Caco-2 (cell line): Measurements from ENCODE around the gene METTL25B. TPM values are rescaled to one million over a fixed set of nuclear protein-coding genes. Genes with fewer than 3 reads are reported as not detected.

ENCODE experiments used
- BruUV-seq: library from RNA; stranded (reverse); fragments of 400-500 nt; replicated peaks from 2 replicates; lab custom pipeline; 2021; lab: Mats Ljungman, UMichigan
- CTCF ChIA-PET: fragments of 300-600 bp; sonication (Branson Sonifier 250); formaldehyde crosslinking; loops from one replicate; lab custom pipeline; 2022; ENCODE audit warnings: antibody characterized with exemption; lab: Charles Lee
- POLR2A ChIA-PET: fragments of 300-600 bp; sonication (Branson Sonifier 250); formaldehyde crosslinking; loops from one replicate; lab custom pipeline; 2022; ENCODE audit warnings: antibody characterized with exemption; lab: Charles Lee
- DNase-seq, 2 experiments: peaks; one replicate each; pipeline versions ENCODE4 v3.0.0 to v3.0.0-alpha.2; 2020 to 2022
- H3K27me3 ChIP-seq: replicated peaks from 2 replicates; pipeline ENCODE4 v1.6.0; 2011; ENCODE audit warnings: low read length; ENCODE audit not compliant: control insufficient read depth, insufficient read depth
- H3K36me3 ChIP-seq: 2 replicates; pipeline ENCODE4 v1.5.1; 2011; ENCODE audit warnings: low read length; ENCODE audit not compliant: control insufficient read depth, insufficient read depth
- H3K4me1 ChIP-seq: fragments of 250-450 bp; sonication (Bioruptor Pico); 2 replicates; pipeline ENCODE4 v1.5.1; 2020; ENCODE audit warnings: mild to moderate bottlenecking
- H3K4me3 ChIP-seq: 2 replicates; pipeline ENCODE4 v1.5.1; 2011; ENCODE audit warnings: low read depth, mild to moderate bottlenecking, control low read depth, low read length
- H3K9me3 ChIP-seq: fragments of 250-450 bp; sonication (Bioruptor Pico); 2 replicates; pipeline ENCODE4 v1.5.1; 2020; ENCODE audit warnings: mild to moderate bottlenecking, moderate library complexity
- H3K27ac Mint-ChIP-seq: one replicate; pipeline ENCODE4 v1.8.0; 2022; ENCODE audit warnings: mixed read lengths; ENCODE audit not compliant: unreplicated experiment
- H3K27me3 Mint-ChIP-seq: one replicate; pipeline ENCODE4 v1.8.0; 2022; ENCODE audit warnings: mixed read lengths; ENCODE audit not compliant: insufficient read depth, unreplicated experiment
- H3K36me3 Mint-ChIP-seq: one replicate; pipeline ENCODE4 v1.8.0; 2022; ENCODE audit warnings: mild to moderate bottlenecking, mixed read lengths; ENCODE audit not compliant: insufficient read depth, unreplicated experiment
- H3K4me1 Mint-ChIP-seq: one replicate; pipeline ENCODE4 v1.8.0; 2022; ENCODE audit warnings: low read depth, mixed read lengths; ENCODE audit not compliant: unreplicated experiment
- H3K4me3 Mint-ChIP-seq: one replicate; pipeline ENCODE4 v1.8.0; 2022; ENCODE audit warnings: mild to moderate bottlenecking, moderate library complexity, mixed read lengths; ENCODE audit not compliant: unreplicated experiment
- H3K9me3 Mint-ChIP-seq: one replicate; pipeline ENCODE4 v1.8.0; 2022; ENCODE audit warnings: mixed read lengths; ENCODE audit not compliant: unreplicated experiment
- CTCF ChIP-seq, 2 experiments: fragments of 200-600 bp in 1 of 2; IDR thresholded peaks; 1 replicate in 1 of 2; 2 replicates in 1 of 2; pipeline versions ENCODE4 v1.5.1 to v1.8.0; 2011 to 2022; ENCODE audit warnings: antibody characterized with exemption in 1 of 2, control low read depth in 1 of 2, inconsistent platforms in 1 of 2, low read depth in 1 of 2, low read length in 1 of 2, mild to moderate bottlenecking in 1 of 2, moderate library complexity in 1 of 2; ENCODE audit not compliant: insufficient read depth in 1 of 2, severe bottlenecking in 1 of 2, unreplicated experiment in 1 of 2
- intact Hi-C: fragments of 100-400 bp; cut with micrococcal nuclease; formaldehyde crosslinking; loops from one replicate; pipeline ENCODE4 v1.10.0; 2022; ENCODE audit not compliant: unreplicated experiment
- total RNA-seq: library from RNA; stranded (reverse); gene quantifications from 2 replicates; pipeline ENCODE4 v1.2.3, GENCODE V29; 2022

The METTL25B gene
- total RNA-seq, 1 experiment from 2014 or later, result 26.6 TPM

GRCh38 chr1:156777573-156777972, 49.3 kb downstream of the METTL25B start:
- Histone ChIP-seq H3K9me3 (no peaks in the 10 kb centered on the region), H3K36me3 (peaks cover 1% of the 10 kb centered on the region; the same call in 1 of the 2 replicates), H3K4me1 (peaks cover 4% of the 10 kb centered on the region; the same call in 1 of the 2 replicates), H3K4me3 (no peak overlapping the region), H3K27me3 (no peaks in the 10 kb centered on the region)
- no peak for TF ChIP-seq CTCF (IDR thresholded peaks at IDR 0.05; ENCODE audit: insufficient read depth in 1 of 2, low read depth in 1 of 2, low read length in 1 of 2, severe bottlenecking in 1 of 2, unreplicated experiment in 1 of 2)
- POLR2A ChIA-PET, result no interaction called here
- peaks cover 7% of the 10 kb centered on the region for H3K4me1 Mint-ChIP-seq
- H3K27me3 Mint-ChIP-seq, result no peaks in the 10 kb centered on the region
- peaks cover 58% of the 10 kb centered on the region for H3K36me3 Mint-ChIP-seq
- intact Hi-C loops, result no loop called here
- DNase-seq, result no peak
- no TSS peak for BruUV-seq
- no peaks in the 10 kb centered on the region for H3K9me3 Mint-ChIP-seq
- H3K4me3 Mint-ChIP-seq, result no peak overlapping the region
- CTCF ChIA-PET, result interaction anchor here (0.9 kb wide), 1 partner anchor 51 kb away, joined by 4 read pairs; no protein-coding TSS in a partner anchor
- H3K27ac Mint-ChIP-seq, result no peak overlapping the region

GRCh38 chr1:156781585-156782186, 53.4 kb downstream of the METTL25B start:
- no peak for DNase-seq
- H3K4me1 Mint-ChIP-seq, result no peaks in the 10 kb centered on the region
- peaks cover 62% of the 10 kb centered on the region for H3K36me3 Mint-ChIP-seq
- peaks cover 1% of the 10 kb centered on the region for H3K36me3 ChIP-seq
- no peak overlapping the region for H3K4me3 Mint-ChIP-seq
- ChIA-PET CTCF (interaction anchor here (0.9 kb wide), 1 partner anchor 32 kb away, joined by 3 read pairs; no protein-coding TSS in a partner anchor), POLR2A (no interaction called here)
- no peaks in the 10 kb centered on the region for H3K9me3 Mint-ChIP-seq
- TF ChIP-seq CTCF (IDR thresholded peaks at IDR 0.05; ENCODE audit: insufficient read depth in 1 of 2, low read depth in 1 of 2, low read length in 1 of 2, severe bottlenecking in 1 of 2, unreplicated experiment in 1 of 2), result no peak
- no TSS peak for BruUV-seq
- H3K4me3 ChIP-seq, result no peak overlapping the region
- H3K9me3 ChIP-seq, result no peaks in the 10 kb centered on the region
- no peaks in the 10 kb centered on the region for H3K27me3 ChIP-seq
- intact Hi-C loops, result no loop called here
- H3K4me1 ChIP-seq, result no peaks in the 10 kb centered on the region
- H3K27ac Mint-ChIP-seq, result no peak overlapping the region
- no peaks in the 10 kb centered on the region for H3K27me3 Mint-ChIP-seq

- H3K36me3 Mint-ChIP-seq, result peaks cover 78% of the 10 kb centered on the region
- H3K36me3 ChIP-seq, result peaks cover 1% of the 10 kb centered on the region
- POLR2A ChIA-PET, result interaction anchor here (0.7 kb wide), 1 partner anchor 70 kb away, joined by 4 read pairs; no protein-coding TSS in a partner anchor
These were observed 57.2 kb downstream of the METTL25B start for GRCh38 chr1:156785458-156785857.

More at GRCh38 chr1:156785458-156785857, 57.2 kb downstream of the METTL25B start:
- no peak for DNase-seq
- no peaks in the 10 kb centered on the region for H3K27me3 Mint-ChIP-seq
- no peak overlapping the region for H3K27ac Mint-ChIP-seq
- H3K4me3 ChIP-seq, result no peak overlapping the region
- H3K4me3 Mint-ChIP-seq, result no peak overlapping the region
- H3K9me3 Mint-ChIP-seq, result no peaks in the 10 kb centered on the region
- no peaks in the 10 kb centered on the region for H3K27me3 ChIP-seq
- H3K4me1 Mint-ChIP-seq, result peaks cover 7% of the 10 kb centered on the region
- CTCF ChIA-PET, result interaction anchor here (0.6 kb wide), 1 partner anchor 77 kb away, joined by 3 read pairs; no protein-coding TSS in a partner anchor
- no peaks in the 10 kb centered on the region for H3K9me3 ChIP-seq
- H3K4me1 ChIP-seq, result no peaks in the 10 kb centered on the region
- BruUV-seq, result no TSS peak
- intact Hi-C loops, result no loop called here
- no peak for TF ChIP-seq CTCF (IDR thresholded peaks at IDR 0.05; ENCODE audit: insufficient read depth in 1 of 2, low read depth in 1 of 2, low read length in 1 of 2, severe bottlenecking in 1 of 2, unreplicated experiment in 1 of 2)

Other genes starting within 250 kb of the METTL25B start
- gene MEF2D, start 227.7 kb upstream of the METTL25B start, total RNA-seq, result 18.6 and 21.4 TPM in 2 replicates
- gene IQGAP3, start 155.9 kb upstream of the METTL25B start, total RNA-seq, result 35.8 and 37.6 TPM in 2 replicates
- gene TTC24, start 148.7 kb upstream of the METTL25B start, total RNA-seq, result not detected in 2 replicates
- gene NAXE, start 136.7 kb upstream of the METTL25B start, total RNA-seq, result 99.8 and 105 TPM in 2 replicates
- 52.5 and 53.5 TPM in 2 replicates for gene GPATCH4, start 127.0 kb upstream of the METTL25B start, total RNA-seq
- gene HAPLN2, start 109.1 kb upstream of the METTL25B start, total RNA-seq, result not detected in 2 replicates
- gene BCAN, start 86.4 kb upstream of the METTL25B start, total RNA-seq, result not detected in 2 replicates
- 18.0 and 22.7 TPM in 2 replicates for gene NES, start 51.1 kb upstream of the METTL25B start, total RNA-seq
- 27.1 and 30.6 TPM in 2 replicates for gene CRABP2, start 22.9 kb upstream of the METTL25B start, total RNA-seq
- gene ISG20L2, start 297 bp downstream of the METTL25B start, total RNA-seq, result 42.3 and 44.1 TPM in 2 replicates
- gene MRPL24, start 12.6 kb downstream of the METTL25B start, total RNA-seq, result 52.6 and 54.2 TPM in 2 replicates
- 414 and 431 TPM in 2 replicates for gene HDGF, start 23.2 kb downstream of the METTL25B start, total RNA-seq
- gene PRCC, start 39.1 kb downstream of the METTL25B start, total RNA-seq, result 94.4 and 101 TPM in 2 replicates
- 5.5 and 6.5 TPM in 2 replicates for gene SH2D2A, start 88.4 kb downstream of the METTL25B start, total RNA-seq
- gene INSRR, start 130.6 kb downstream of the METTL25B start, total RNA-seq, result not detected in 2 replicates
- not detected in 2 replicates for gene NTRK1, start 132.4 kb downstream of the METTL25B start, total RNA-seq
- 0.18 and 0.39 TPM in 2 replicates for gene PEAR1, start 165.2 kb downstream of the METTL25B start, total RNA-seq
- gene LRRC71, start 192.2 kb downstream of the METTL25B start, total RNA-seq, result not detected in 2 replicates